A549 (cell line): ENCODE data around the gene TFPI2. TPM values are rescaled to one million over a fixed set of nuclear protein-coding genes. Genes with fewer than 3 reads are reported as not detected.

Experiments
- ATAC-seq, 2 experiments: fragments of 200-7000 bp in 1 of 2; fragments of >200 bp in 1 of 2; cut with Nextera tagmentation in 1 of 2; cut with Tn5 transposase in 1 of 2; 3 replicates each; pipeline versions ENCODE4 v1.8.0 to v1.9.1; 2018 to 2020; ENCODE audit warnings: mild to moderate bottlenecking in 1 of 2, moderate library complexity in 1 of 2
- CTCF ChIA-PET: fragments of 300-600 bp; sonication (Branson Sonifier 250); formaldehyde crosslinking; extraction: SDS; loops from one replicate; lab custom pipeline; 2021; ENCODE audit warnings: antibody characterized with exemption, inconsistent platforms; lab: Yijun Ruan, JAX
- POLR2A ChIA-PET: fragments of 350-600 bp; formaldehyde crosslinking; extraction: SDS; loops from one replicate; lab custom pipeline; 2021; ENCODE audit warnings: antibody characterized with exemption, inconsistent platforms; lab: Yijun Ruan, JAX
- DNase-seq, 2 experiments: peaks; one replicate each; pipeline versions ENCODE4 v3.0.0 to v3.0.0-alpha.2; 2011 to 2016; ENCODE audit warnings: low read depth in 1 of 2, low spot score in 1 of 2
- FAIRE-seq: peaks from 2 replicates; lab custom pipeline; 2011; peaks lifted over from hg19 to GRCh38; lab: Jason Lieb, UNC
- H3K27ac ChIP-seq, 2 experiments: fragments of >200 bp; sonication (Bioruptor Twin); formaldehyde crosslinking; 3 replicates each; pipeline ENCODE4 v1.5.1; 2016 to 2017
- H3K4me1 ChIP-seq: fragments of >200 bp; sonication (Bioruptor Twin); formaldehyde crosslinking; 3 replicates; pipeline ENCODE4 v1.6.1; 2016
- H3K4me2 ChIP-seq: fragments of >200 bp; sonication (Bioruptor Twin); formaldehyde crosslinking; 3 replicates; pipeline ENCODE4 v1.6.1; 2016
- H3K4me3 ChIP-seq: fragments of >200 bp; sonication (Bioruptor Twin); formaldehyde crosslinking; 3 replicates; pipeline ENCODE4 v1.5.1; 2016
- H3K9me3 ChIP-seq: fragments of >200 bp; sonication (Bioruptor Twin); formaldehyde crosslinking; 3 replicates; pipeline ENCODE4 v1.6.1; 2016
- BCL3 ChIP-seq: fragments of >200 bp; sonication (Bioruptor Twin); formaldehyde crosslinking; IDR thresholded peaks from 3 replicates; pipeline ENCODE4 v1.6.1; 2016
- CBX8 ChIP-seq: fragments of 200-600 bp; sonication (generic); IDR thresholded peaks from 2 replicates; pipeline ENCODE4 v1.6.1; 2016
- CHD2 ChIP-seq: fragments of 150-350 bp; IDR thresholded peaks from 2 replicates; pipeline ENCODE4 v1.6.1; 2014; ENCODE audit warnings: low read length; ENCODE audit not compliant: partially characterized antibody
- ELK1 ChIP-seq: fragments of 150-350 bp; IDR thresholded peaks from 2 replicates; pipeline ENCODE4 v1.6.1; 2014; ENCODE audit warnings: low read depth, mild to moderate bottlenecking, low read length
- FOSL2 ChIP-seq, 2 experiments: fragments of 450-650 bp in 1 of 2; fragments of >200 bp in 1 of 2; sonication (Bioruptor Twin) in 1 of 2; formaldehyde crosslinking; IDR thresholded peaks; 2 replicates each; pipeline versions ENCODE4 v1.5.0 to v1.6.1; 2016 to 2020; ENCODE audit warnings: mild to moderate bottlenecking in 1 of 2, moderate library complexity in 1 of 2
- GATA3 ChIP-seq: IDR thresholded peaks from 2 replicates; pipeline ENCODE4 v1.6.1; 2012; ENCODE audit warnings: borderline replicate concordance
- HDAC2 ChIP-seq: fragments of 200-600 bp; sonication (generic); IDR thresholded peaks from 2 replicates; pipeline ENCODE4 v1.6.1; 2016
- HOXB5 ChIP-seq: fragments of 250-450 bp; sonication (Bioruptor Pico); IDR thresholded peaks from 2 replicates; pipeline ENCODE4 v1.5.0; 2020; ENCODE audit warnings: mild to moderate bottlenecking, moderate library complexity
- NR3C1 ChIP-seq: fragments of >200 bp; sonication (Bioruptor Twin); formaldehyde crosslinking; IDR thresholded peaks from 3 replicates; pipeline ENCODE4 v1.6.1; 2017
- PBX3 ChIP-seq: IDR thresholded peaks from 2 replicates; pipeline ENCODE4 v1.6.1; 2012
- POLR2AphosphoS2 ChIP-seq: conservative IDR thresholded peaks from 2 replicates; pipeline ENCODE4 v1.6.1; 2012; ENCODE audit warnings: low read length, improper control_type of control experiment, inconsistent platforms
- RAD21 ChIP-seq, 2 experiments: fragments of >200 bp in 1 of 2; sonication (Bioruptor Twin) in 1 of 2; formaldehyde crosslinking in 1 of 2; IDR thresholded peaks in 1 of 2; conservative IDR thresholded peaks in 1 of 2; 2 replicates in 1 of 2; 3 replicates in 1 of 2; pipeline ENCODE4 v1.6.1; 2012 to 2018; ENCODE audit warnings: inconsistent platforms in 1 of 2
- SMC3 ChIP-seq: fragments of >200 bp; sonication (Bioruptor Twin); formaldehyde crosslinking; IDR thresholded peaks from 3 replicates; pipeline ENCODE4 v1.6.1; 2018; ENCODE audit warnings: inconsistent platforms
- TFCP2L1 ChIP-seq: fragments of 250-450 bp; sonication (Bioruptor Pico); IDR thresholded peaks from 2 replicates; pipeline ENCODE4 v1.5.0; 2021; ENCODE audit warnings: mild to moderate bottlenecking
- ZFP36 ChIP-seq: fragments of 450-650 bp; IDR thresholded peaks from 2 replicates; pipeline ENCODE4 v1.6.1; 2014; ENCODE audit warnings: borderline replicate concordance; ENCODE audit not compliant: partially characterized antibody
- WGBS: methylation state at CpG from one replicate; pipeline ENCODE4 v1.1.6; 2017; ENCODE audit errors: missing lambda C conversion rate; 5-methylcytosine and 5-hydroxymethylcytosine counted together
- polyA plus RNA-seq, 4 experiments: library from polyadenylated mRNA; depleted of rRNA in 3 of 4; stranded (reverse); fragments of >200 nt; fragmentation: RNase III in 1 of 4; extraction: RNeasy Plus Mini Kit Qiagen cat#74134 plus additional on column Dnase treatment in 1 of 4; gene quantifications; 2 replicates in 3 of 4; 3 replicates in 1 of 4; pipeline ENCODE4 v1.2.3, GENCODE V29; 2011 to 2017
- TF ChIP-seq, protein P1 (sequence below): fragments of 250-450 bp; sonication (Bioruptor Pico); IDR thresholded peaks from 2 replicates; pipeline ENCODE4 v1.5.0; 2020; ENCODE audit warnings: low read depth, mild to moderate bottlenecking, moderate library complexity
- TF ChIP-seq, protein P2 (sequence below): IDR thresholded peaks from 2 replicates; pipeline ENCODE4 v1.6.1; 2012
- TF ChIP-seq, protein P3 (sequence below): fragments of 450-650 bp; IDR thresholded peaks from 2 replicates; pipeline ENCODE4 v1.6.1; 2014; ENCODE audit warnings: antibody characterized with exemption

Gene TFPI2
- polyA plus RNA-seq, 2 of the 4 experiments (the other 2 are of a cell fraction) = 156 to 172 TPM

GRCh38 chr7:93926800-93927199 is 36.2 kb upstream of the TFPI2 start (continued):
- TF ChIP-seq, protein P1, sequence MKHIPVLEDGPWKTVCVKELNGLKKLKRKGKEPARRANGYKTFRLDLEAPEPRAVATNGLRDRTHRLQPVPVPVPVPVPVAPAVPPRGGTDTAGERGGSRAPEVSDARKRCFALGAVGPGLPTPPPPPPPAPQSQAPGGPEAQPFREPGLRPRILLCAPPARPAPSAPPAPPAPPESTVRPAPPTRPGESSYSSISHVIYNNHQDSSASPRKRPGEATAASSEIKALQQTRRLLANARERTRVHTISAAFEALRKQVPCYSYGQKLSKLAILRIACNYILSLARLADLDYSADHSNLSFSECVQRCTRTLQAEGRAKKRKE (CRISPR knock-in tag) = no peak
- TF ChIP-seq CBX8 (no peak), FOSL2 (IDR thresholded peaks at IDR 0.05) (no peak), FOSL2 (CRISPR knock-in tag; IDR thresholded peaks at IDR 0.05) (no peak)
- TF ChIP-seq, protein P2, sequence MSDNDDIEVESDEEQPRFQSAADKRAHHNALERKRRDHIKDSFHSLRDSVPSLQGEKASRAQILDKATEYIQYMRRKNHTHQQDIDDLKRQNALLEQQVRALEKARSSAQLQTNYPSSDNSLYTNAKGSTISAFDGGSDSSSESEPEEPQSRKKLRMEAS = no peak

GRCh38 chr7:93923942-93924341 is 33.4 kb upstream of the TFPI2 start:
- TF ChIP-seq BCL3 = no peak
- TF ChIP-seq HDAC2 = no peak
- TF ChIP-seq POLR2AphosphoS2 = no peak
- TF ChIP-seq CHD2 = no peak
- TF ChIP-seq ZFP36 = no peak
- TF ChIP-seq TFCP2L1 (CRISPR knock-in tag) = no peak
- no peak for TF ChIP-seq ELK1
- TF ChIP-seq GATA3 = no peak
- no peak for TF ChIP-seq NR3C1
- TF ChIP-seq HOXB5 (CRISPR knock-in tag) = no peak
- ChIA-PET POLR2A (interaction anchor here (1.2 to 1.6 kb wide), 2 partner anchors 13 to 34 kb away, joined by 4 to 9 read pairs; partner anchors contain the start of gene TFPI2), CTCF (no interaction called here)
- DNase-seq (no peak), ATAC-seq (no peak), FAIRE-seq (peak; percentile 95)
- Histone ChIP-seq H3K27ac (peak overlapping the region; percentile 75 to 77), H3K9me3 (no peaks in the 10 kb centered on the region), H3K4me1 (peaks cover 8% of the 10 kb centered on the region; the same call in 1 of the 3 replicates), H3K4me2 (peak overlapping the region; percentile 97), H3K4me3 (peak overlapping the region; percentile 74)
- WGBS = 0% methylated on average over 1 of the region's 1 CpG

DNA sequence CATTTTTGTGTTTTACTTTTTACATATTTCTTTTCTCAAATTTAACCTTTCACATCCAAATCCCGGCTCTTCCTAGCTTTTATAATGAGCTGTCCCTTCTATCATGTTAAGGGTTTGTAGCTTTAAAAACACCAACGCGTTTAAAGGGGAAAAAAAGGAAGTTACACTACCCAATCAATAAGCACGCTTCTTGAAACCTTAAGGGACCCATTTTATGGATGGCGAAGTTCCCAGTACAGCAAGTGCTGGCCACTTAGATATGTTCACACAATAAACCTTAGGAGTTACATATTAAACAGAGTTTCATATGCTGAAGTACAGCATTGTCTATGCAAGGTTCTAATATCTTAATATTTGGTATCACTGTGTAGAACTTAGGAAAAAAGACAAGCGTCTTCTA is 32.7 kb upstream of the TFPI2 start:
- peak overlapping the region; percentile 75 to 77 for H3K27ac ChIP-seq
- TF ChIP-seq PBX3 (no peak), SMC3 (no peak), RAD21 (conservative IDR thresholded peaks at IDR 0.05 in 1 of 2, IDR thresholded peaks at IDR 0.05 in 1 of 2) (no peak)
- TF ChIP-seq, protein P3, sequence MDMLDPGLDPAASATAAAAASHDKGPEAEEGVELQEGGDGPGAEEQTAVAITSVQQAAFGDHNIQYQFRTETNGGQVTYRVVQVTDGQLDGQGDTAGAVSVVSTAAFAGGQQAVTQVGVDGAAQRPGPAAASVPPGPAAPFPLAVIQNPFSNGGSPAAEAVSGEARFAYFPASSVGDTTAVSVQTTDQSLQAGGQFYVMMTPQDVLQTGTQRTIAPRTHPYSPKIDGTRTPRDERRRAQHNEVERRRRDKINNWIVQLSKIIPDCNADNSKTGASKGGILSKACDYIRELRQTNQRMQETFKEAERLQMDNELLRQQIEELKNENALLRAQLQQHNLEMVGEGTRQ = no peak
- ChIA-PET POLR2A (interaction anchor here (1.2 to 1.6 kb wide), 2 partner anchors 12 to 33 kb away, joined by 4 to 9 read pairs; partner anchors contain the start of gene TFPI2), CTCF (no interaction called here)
- FAIRE-seq (peak; percentile 49), DNase-seq (peak in 1 of 2 experiments; percentile 29), ATAC-seq (no peak)
- H3K4me2 ChIP-seq = peak overlapping the region; percentile 97
- H3K4me1 ChIP-seq = peaks cover 8% of the 10 kb centered on the region; the same call in 1 of the 3 replicates
- WGBS = 7% methylated on average over 6 of the region's 6 CpGs
- H3K4me3 ChIP-seq = peak overlapping the region; percentile 74
- no peaks in the 10 kb centered on the region for H3K9me3 ChIP-seq
